Mesenchymal stem cell (in vitro differentiated cells and primary cell): ENCODE measurements around the gene MKLN1.

ENCODE experiments used
- DNase-seq: peaks from one replicate; pipeline ENCODE4 v3.0.0-alpha.2; 2013
- H2AFZ ChIP-seq: one replicate; pipeline ENCODE4 v1.6.1; 2013; ENCODE audit warnings: low read depth, mild to moderate bottlenecking, control low read depth, inconsistent platforms, low read length, moderate library complexity
- H2AK5ac ChIP-seq: 2 replicates; pipeline ENCODE4 v1.6.1; 2013; ENCODE audit warnings: low read length, moderate library complexity, mild to moderate bottlenecking, inconsistent platforms; ENCODE audit not compliant: severe bottlenecking
- H2BK120ac ChIP-seq: one replicate; pipeline ENCODE4 v1.6.1; 2013; ENCODE audit warnings: low read depth, mild to moderate bottlenecking, inconsistent platforms, low read length, moderate library complexity
- H2BK12ac ChIP-seq, 2 experiments: one replicate each; pipeline ENCODE4 v1.6.1; 2013; ENCODE audit warnings: inconsistent platforms in 2 of 2, low read length in 2 of 2, mild to moderate bottlenecking in 2 of 2, moderate library complexity in 2 of 2, control low read depth in 1 of 2
- H2BK15ac ChIP-seq: one replicate; pipeline ENCODE4 v1.6.1; 2013; ENCODE audit warnings: mild to moderate bottlenecking, low read depth, inconsistent platforms; ENCODE audit not compliant: poor library complexity, severe bottlenecking
- H2BK5ac ChIP-seq: 2 replicates; pipeline ENCODE4 v1.6.1; 2013; ENCODE audit warnings: low read depth, mild to moderate bottlenecking, low read length, control low read depth, inconsistent platforms; ENCODE audit not compliant: poor library complexity, severe bottlenecking
- H3K14ac ChIP-seq, 2 experiments: one replicate each; pipeline ENCODE4 v1.6.1; 2013; ENCODE audit warnings: inconsistent platforms in 2 of 2, low read length in 2 of 2, control low read depth in 1 of 2, mild to moderate bottlenecking in 1 of 2, moderate library complexity in 1 of 2
- H3K18ac ChIP-seq, 2 experiments: one replicate each; pipeline ENCODE4 v1.6.1; 2013; ENCODE audit warnings: inconsistent platforms in 2 of 2, low read length in 2 of 2, control low read depth in 1 of 2, low read depth in 1 of 2, mild to moderate bottlenecking in 1 of 2
- H3K23ac ChIP-seq, 2 experiments: one replicate each; pipeline ENCODE4 v1.6.1; 2013; ENCODE audit warnings: inconsistent platforms in 2 of 2, low read length in 2 of 2, mild to moderate bottlenecking in 2 of 2, moderate library complexity in 2 of 2, control low read depth in 1 of 2
- H3K27ac ChIP-seq: 2 replicates; pipeline ENCODE4 v1.5.1; 2013; ENCODE audit warnings: mild to moderate bottlenecking, moderate library complexity, low read length, control low read depth, inconsistent platforms; ENCODE audit not compliant: poor library complexity, severe bottlenecking
- H3K27me3 ChIP-seq, 2 experiments: 2 replicates each; pipeline versions ENCODE4 v1.6.1 to v1.7.0; 2013; ENCODE audit warnings: low read length in 2 of 2, mild to moderate bottlenecking in 2 of 2, moderate library complexity in 2 of 2, control low read depth in 1 of 2, inconsistent platforms in 1 of 2; ENCODE audit not compliant: control insufficient read depth in 1 of 2, insufficient read depth in 1 of 2
- H3K36me3 ChIP-seq, 2 experiments: 2 replicates each; pipeline versions ENCODE4 v1.6.1 to v1.7.0; 2013; ENCODE audit warnings: low read length in 2 of 2, control low read depth in 1 of 2, inconsistent platforms in 1 of 2, low read depth in 1 of 2, mild to moderate bottlenecking in 1 of 2; ENCODE audit not compliant: insufficient read depth in 2 of 2, control insufficient read depth in 1 of 2
- H3K4ac ChIP-seq, 2 experiments: one replicate each; pipeline ENCODE4 v1.6.1; 2013; ENCODE audit warnings: inconsistent platforms in 2 of 2, low read length in 2 of 2, mild to moderate bottlenecking in 2 of 2, moderate library complexity in 2 of 2, control low read depth in 1 of 2, low read depth in 1 of 2
- H3K4me1 ChIP-seq: 2 replicates; pipeline ENCODE4 v1.6.1; 2013; ENCODE audit warnings: low read depth, low read length, control low read depth; ENCODE audit not compliant: control insufficient read depth, insufficient read depth
- H3K4me2 ChIP-seq: 2 replicates; pipeline ENCODE4 v1.6.1; 2013; ENCODE audit warnings: low read length, mild to moderate bottlenecking, inconsistent platforms; ENCODE audit not compliant: poor library complexity, severe bottlenecking
- H3K4me3 ChIP-seq, 2 experiments: 2 replicates each; pipeline versions ENCODE4 v1.5.1 to v1.7.0; 2013; ENCODE audit warnings: low read length in 2 of 2, mild to moderate bottlenecking in 2 of 2, control low read depth in 1 of 2, low read depth in 1 of 2; ENCODE audit not compliant: insufficient read depth in 1 of 2
- H3K79me1 ChIP-seq: replicated peaks from 2 replicates; pipeline ENCODE4 v1.6.1; 2013; ENCODE audit warnings: mild to moderate bottlenecking, control low read depth, low read length, inconsistent platforms; ENCODE audit not compliant: poor library complexity, severe bottlenecking
- H3K9ac ChIP-seq: 2 replicates; pipeline ENCODE4 v1.7.0; 2013; ENCODE audit warnings: mild to moderate bottlenecking, low read length, moderate library complexity
- H3K9me3 ChIP-seq: 2 replicates; pipeline ENCODE4 v1.7.0; 2013; ENCODE audit warnings: mild to moderate bottlenecking, low read length; ENCODE audit not compliant: control insufficient read depth
- H4K8ac ChIP-seq: one replicate; pipeline ENCODE4 v1.6.1; 2013; ENCODE audit warnings: inconsistent platforms, mild to moderate bottlenecking, low read length, moderate library complexity
- H4K91ac ChIP-seq: one replicate; pipeline ENCODE4 v1.6.1; 2013; ENCODE audit warnings: mild to moderate bottlenecking, low read length, inconsistent platforms
- WGBS: methylation state at CpG from one replicate; pipeline ENCODE4 v1.1.7; 2013; ENCODE audit warnings: mixed read lengths; 5-methylcytosine and 5-hydroxymethylcytosine counted together

MKLN1 gene

DNA sequence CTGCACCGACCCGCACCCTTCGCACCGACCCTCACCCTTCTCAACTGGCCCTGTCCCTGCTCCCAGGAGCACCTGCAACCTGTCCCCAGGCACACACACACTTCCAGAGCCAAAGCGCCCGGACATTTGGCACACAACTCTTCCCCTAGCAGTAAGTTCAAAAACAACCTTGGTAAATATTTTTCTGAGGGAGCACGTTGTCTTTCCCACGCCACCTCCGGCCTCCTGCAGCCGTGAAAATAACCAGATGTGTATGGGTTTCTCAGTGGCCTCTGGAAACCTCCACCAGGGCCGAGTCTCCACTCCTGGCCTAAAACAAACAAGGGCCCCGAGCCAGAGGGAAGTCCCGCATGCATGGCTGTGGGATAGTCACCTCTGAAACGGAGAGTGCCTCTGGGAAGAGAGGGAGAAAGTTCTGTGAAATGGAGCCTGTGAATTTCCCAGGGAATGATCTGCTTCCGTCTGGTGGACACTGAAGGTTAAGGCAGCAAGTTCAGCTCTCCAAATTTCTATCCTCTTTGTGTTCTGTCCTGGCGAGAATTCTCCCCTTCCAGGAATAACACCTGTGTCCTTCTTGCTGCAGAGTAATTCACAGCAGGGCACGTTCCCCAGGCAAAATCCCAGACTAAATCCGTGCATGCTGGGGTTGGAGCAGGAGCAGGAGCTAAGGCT, 213.0 kb downstream of the MKLN1 start:
- DNase-seq: peak; percentile 69
- Histone ChIP-seq H3K4me2 (peak overlapping the region; percentile 9), H3K18ac (no peak overlapping the region), H2BK12ac (no peak overlapping the region), H3K9ac (no peak overlapping the region), H3K14ac (no peak overlapping the region), H2BK15ac (no peak overlapping the region), H3K79me1 (no peaks in the 10 kb centered on the region), H3K9me3 (no peaks in the 10 kb centered on the region), H2AFZ (no peak overlapping the region), H3K27ac (no peak overlapping the region), H3K4me3 (no peak overlapping the region), H3K4ac (no peak overlapping the region), H2AK5ac (no peak overlapping the region), H2BK5ac (no peak overlapping the region), H3K36me3 (no peaks in the 10 kb centered on the region), H4K91ac (no peak overlapping the region), H3K27me3 (no peaks in the 10 kb centered on the region), H4K8ac (no peak overlapping the region), H3K4me1 (peaks cover 37% of the 10 kb centered on the region), H3K23ac (no peak overlapping the region), H2BK120ac (no peak overlapping the region)
- 64% methylated on average over 18 of the region's 18 CpGs for WGBS

DNA sequence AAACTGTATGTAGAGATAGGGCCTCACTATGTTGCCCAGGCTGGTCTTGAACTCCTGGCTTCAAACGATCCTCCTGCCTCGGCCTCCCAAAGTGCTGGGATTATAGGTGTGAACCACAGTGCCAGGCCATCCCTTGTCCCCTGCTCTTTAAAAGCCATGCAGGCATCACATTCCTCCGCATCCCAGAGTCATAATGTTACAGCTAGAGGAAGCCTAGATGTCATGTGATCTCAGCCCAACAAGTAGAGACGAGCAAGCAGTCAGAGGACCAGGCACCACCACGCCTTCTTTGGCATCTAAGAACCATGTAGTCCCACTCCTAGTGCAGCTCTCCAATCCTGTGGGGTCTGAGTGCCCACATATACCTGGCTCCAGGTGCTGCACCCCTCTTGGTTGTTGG, 215.6 kb downstream of the MKLN1 start:
- H2BK15ac ChIP-seq: no peak overlapping the region
- 96% methylated on average over 5 of the region's 5 CpGs for WGBS

DNA sequence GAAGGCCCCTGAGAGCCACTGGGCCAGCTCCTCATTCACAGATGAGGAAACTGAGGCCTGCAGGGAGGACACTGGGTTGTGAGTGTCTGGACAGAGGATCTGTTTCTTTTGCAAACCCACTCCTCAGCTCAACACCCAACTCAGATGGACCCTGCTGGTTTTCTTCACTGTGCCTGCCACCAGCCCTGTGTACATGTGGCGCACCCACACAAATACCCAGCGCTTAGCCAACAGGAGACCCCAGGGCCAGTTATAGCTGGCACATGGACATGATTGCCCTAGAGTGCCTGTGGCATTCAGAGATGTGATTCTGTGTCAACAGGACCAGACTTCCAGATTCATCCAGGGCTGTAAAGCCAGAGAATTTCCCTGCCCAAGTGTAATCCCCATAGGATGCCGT, 216.3 kb downstream of the MKLN1 start:
- Histone ChIP-seq H3K4me1 (peaks cover 24% of the 10 kb centered on the region), H3K4ac (no peak overlapping the region)

More for the DNA sequence above, 215.6 kb downstream of the MKLN1 start:
- H3K9me3 ChIP-seq: no peaks in the 10 kb centered on the region
- no peak overlapping the region for H3K4ac ChIP-seq
- no peaks in the 10 kb centered on the region for H3K27me3 ChIP-seq
- no peak overlapping the region for H2BK12ac ChIP-seq
- no peak overlapping the region for H2BK120ac ChIP-seq
- no peak overlapping the region for H3K14ac ChIP-seq
- no peak overlapping the region for H2AFZ ChIP-seq
- H3K4me3 ChIP-seq: no peak overlapping the region
- H3K27ac ChIP-seq: no peak overlapping the region
- H3K4me1 ChIP-seq: peaks cover 31% of the 10 kb centered on the region
- H3K79me1 ChIP-seq: no peaks in the 10 kb centered on the region
- H4K91ac ChIP-seq: no peak overlapping the region
- H2BK5ac ChIP-seq: no peak overlapping the region
- no peak overlapping the region for H4K8ac ChIP-seq
- no peaks in the 10 kb centered on the region for H3K36me3 ChIP-seq
- no peak overlapping the region for H3K9ac ChIP-seq
- H2AK5ac ChIP-seq: no peak overlapping the region
- DNase-seq: no peak
- H3K18ac ChIP-seq: no peak overlapping the region
- H3K23ac ChIP-seq: no peak overlapping the region
- H3K4me2 ChIP-seq: no peak overlapping the region

DNA sequence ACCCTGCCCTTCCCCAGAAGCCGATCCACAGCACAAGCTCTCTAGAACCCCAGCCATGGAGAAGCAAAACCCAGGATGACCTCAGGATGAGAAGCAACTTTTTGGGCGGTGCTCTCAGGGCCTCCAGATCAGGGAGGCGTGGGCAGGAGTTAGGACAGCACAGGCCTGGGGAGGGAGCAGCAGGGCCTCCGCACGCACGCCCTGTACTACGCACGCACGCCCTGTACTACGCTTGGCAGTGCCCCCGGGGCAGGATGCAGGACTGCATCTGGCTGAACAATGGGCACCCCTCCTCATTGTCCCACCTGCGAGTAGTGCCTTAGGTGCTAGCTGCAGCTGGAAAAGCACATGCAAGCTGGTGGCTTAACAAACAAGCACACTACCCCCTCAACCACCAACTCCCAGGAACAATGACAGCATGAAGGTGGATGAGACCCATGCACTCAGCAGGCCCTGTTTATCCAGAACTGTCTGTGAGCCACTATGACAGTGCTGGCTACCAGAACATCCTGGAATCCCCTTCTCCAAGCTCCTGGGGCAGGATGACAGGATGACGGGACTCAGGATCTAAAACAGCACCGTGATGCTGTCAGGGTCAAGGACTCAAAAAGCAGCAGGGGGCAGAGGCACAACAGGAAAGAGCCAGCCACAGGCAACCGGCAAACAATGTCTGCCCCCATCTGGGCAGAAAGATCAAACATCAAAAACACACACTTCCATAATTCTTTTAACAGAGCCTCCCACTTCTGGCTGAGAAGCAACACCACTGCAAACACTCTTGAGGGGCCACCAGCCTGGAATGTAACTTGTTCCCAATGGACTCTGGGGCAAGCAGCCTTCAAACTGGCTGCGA, 217.0 kb downstream of the MKLN1 start:
- H3K4ac ChIP-seq: no peak overlapping the region
- no peak overlapping the region for H2AK5ac ChIP-seq
- H3K4me3 ChIP-seq: peak overlapping the region in 1 of 2 experiments; percentile 6
- H3K9ac ChIP-seq: no peak overlapping the region
- H4K91ac ChIP-seq: peak overlapping the region; percentile 54
- WGBS: 75% methylated on average over 16 of the region's 16 CpGs
- H3K27ac ChIP-seq: no peak overlapping the region
- H3K18ac ChIP-seq: no peak overlapping the region
- no peak overlapping the region for H2BK120ac ChIP-seq
- peak overlapping the region; percentile 61 for H4K8ac ChIP-seq
- no peak overlapping the region for H3K4me2 ChIP-seq
- no peak overlapping the region for H3K14ac ChIP-seq
- H3K23ac ChIP-seq: no peak overlapping the region
- peaks cover 19% of the 10 kb centered on the region for H3K4me1 ChIP-seq
- H3K79me1 ChIP-seq: no peaks in the 10 kb centered on the region
- no peaks in the 10 kb centered on the region for H3K9me3 ChIP-seq
- H2BK15ac ChIP-seq: peak overlapping the region; percentile 49
- no peak overlapping the region for H2BK5ac ChIP-seq
- no peak overlapping the region for H2BK12ac ChIP-seq
- peak overlapping the region; percentile 36 for H2AFZ ChIP-seq
- H3K36me3 ChIP-seq: no peaks in the 10 kb centered on the region
- peaks cover 0 to 3% of the 10 kb centered on the region in 2 experiments for H3K27me3 ChIP-seq
- peak; percentile 55 for DNase-seq

More for the DNA sequence above, 216.3 kb downstream of the MKLN1 start:
- no peaks in the 10 kb centered on the region for H3K9me3 ChIP-seq
- H3K27me3 ChIP-seq: no peaks in the 10 kb centered on the region
- no peak overlapping the region for H2BK12ac ChIP-seq
- no peak overlapping the region for H3K9ac ChIP-seq
- H4K91ac ChIP-seq: no peak overlapping the region
- H2AFZ ChIP-seq: no peak overlapping the region
- DNase-seq: no peak
- H3K27ac ChIP-seq: no peak overlapping the region
- WGBS: 99% methylated on average over 3 of the region's 3 CpGs
- no peaks in the 10 kb centered on the region for H3K36me3 ChIP-seq
- H3K18ac ChIP-seq: no peak overlapping the region
- no peak overlapping the region for H3K14ac ChIP-seq
- no peaks in the 10 kb centered on the region for H3K79me1 ChIP-seq
- H3K4me3 ChIP-seq: no peak overlapping the region
- no peak overlapping the region for H2BK5ac ChIP-seq
- no peak overlapping the region for H2BK120ac ChIP-seq
- no peak overlapping the region for H4K8ac ChIP-seq
- H3K4me2 ChIP-seq: no peak overlapping the region
- H3K23ac ChIP-seq: no peak overlapping the region
- no peak overlapping the region for H2BK15ac ChIP-seq
- no peak overlapping the region for H2AK5ac ChIP-seq
